ENCODE data around the gene MOB2. TPM values are rescaled to one million over a fixed set of nuclear protein-coding genes. Genes with fewer than 3 reads are reported as not detected.

MOB2 gene
- total and polyA plus RNA-seq, 11 donors, result 27.4 to 61.1 (median 44.7) TPM

DNA sequence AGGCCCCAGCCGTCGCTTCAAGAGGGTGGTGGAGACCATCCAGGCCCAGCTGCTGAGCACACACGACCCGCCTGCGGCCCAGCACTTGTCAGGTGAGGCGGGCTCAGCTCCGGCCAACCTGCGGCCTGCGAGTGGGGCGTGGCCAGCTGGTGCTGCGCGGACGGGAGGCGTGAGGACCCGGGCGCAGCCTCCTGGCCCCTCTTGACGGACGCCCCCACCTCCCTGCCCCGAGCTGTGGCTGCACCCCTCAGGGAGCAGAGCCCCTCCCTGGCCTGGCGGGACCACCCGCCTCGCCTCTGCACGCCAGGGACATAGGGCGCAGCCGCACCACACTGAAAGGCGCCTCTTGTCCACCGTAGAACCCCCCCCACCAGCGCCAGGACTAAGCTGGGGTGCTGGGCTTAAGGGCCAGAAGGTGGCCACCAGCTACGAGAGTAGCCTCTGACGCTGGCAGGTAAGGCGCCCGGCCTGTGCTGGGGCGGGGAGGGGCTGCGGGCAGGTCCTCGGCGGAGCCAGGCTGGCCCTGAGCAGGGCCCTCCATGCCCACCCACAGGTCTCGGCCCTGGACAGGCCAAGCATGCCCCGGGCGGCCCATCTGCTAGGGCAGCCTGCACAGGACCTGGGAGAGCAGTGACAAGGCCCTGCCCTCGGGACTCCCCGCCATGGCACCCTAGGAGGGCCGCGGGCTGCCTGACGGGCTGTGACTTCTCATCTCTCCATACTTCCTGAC is 29.8 kb downstream of the MOB2 start:
- Histone ChIP-seq H3K9me3 (no peaks in the 10 kb centered on the region), H3K4me1 (peaks cover 0 to 29% (median 8%) of the 10 kb centered on the region in 12 donors), H3K4me3 (no peak overlapping the region), H3K27ac (no peak overlapping the region), H3K36me3 (no peaks in the 10 kb centered on the region), H3K27me3 (no peaks in the 10 kb centered on the region)
- intact Hi-C loops (cut with DNase I), result loop anchor here in 5 of 10 donors (5.0 to 10.0 kb wide), 4 partner anchors 58 to 252 kb away; partner anchors contain the start of gene DUSP8 (in 2 of the 5)
- ATAC-seq, result no peak
- DNase-seq, result no peak
- 86 to 92% (median 91%) methylated on average over 25 to 44 of the region's 44 CpGs for WGBS, 4 donors
- no peak for TF ChIP-seq POLR2A (IDR thresholded peaks at IDR 0.05)
- TF ChIP-seq, protein P1, sequence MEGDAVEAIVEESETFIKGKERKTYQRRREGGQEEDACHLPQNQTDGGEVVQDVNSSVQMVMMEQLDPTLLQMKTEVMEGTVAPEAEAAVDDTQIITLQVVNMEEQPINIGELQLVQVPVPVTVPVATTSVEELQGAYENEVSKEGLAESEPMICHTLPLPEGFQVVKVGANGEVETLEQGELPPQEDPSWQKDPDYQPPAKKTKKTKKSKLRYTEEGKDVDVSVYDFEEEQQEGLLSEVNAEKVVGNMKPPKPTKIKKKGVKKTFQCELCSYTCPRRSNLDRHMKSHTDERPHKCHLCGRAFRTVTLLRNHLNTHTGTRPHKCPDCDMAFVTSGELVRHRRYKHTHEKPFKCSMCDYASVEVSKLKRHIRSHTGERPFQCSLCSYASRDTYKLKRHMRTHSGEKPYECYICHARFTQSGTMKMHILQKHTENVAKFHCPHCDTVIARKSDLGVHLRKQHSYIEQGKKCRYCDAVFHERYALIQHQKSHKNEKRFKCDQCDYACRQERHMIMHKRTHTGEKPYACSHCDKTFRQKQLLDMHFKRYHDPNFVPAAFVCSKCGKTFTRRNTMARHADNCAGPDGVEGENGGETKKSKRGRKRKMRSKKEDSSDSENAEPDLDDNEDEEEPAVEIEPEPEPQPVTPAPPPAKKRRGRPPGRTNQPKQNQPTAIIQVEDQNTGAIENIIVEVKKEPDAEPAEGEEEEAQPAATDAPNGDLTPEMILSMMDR (IDR thresholded peaks at IDR 0.05), result no peak

DNA sequence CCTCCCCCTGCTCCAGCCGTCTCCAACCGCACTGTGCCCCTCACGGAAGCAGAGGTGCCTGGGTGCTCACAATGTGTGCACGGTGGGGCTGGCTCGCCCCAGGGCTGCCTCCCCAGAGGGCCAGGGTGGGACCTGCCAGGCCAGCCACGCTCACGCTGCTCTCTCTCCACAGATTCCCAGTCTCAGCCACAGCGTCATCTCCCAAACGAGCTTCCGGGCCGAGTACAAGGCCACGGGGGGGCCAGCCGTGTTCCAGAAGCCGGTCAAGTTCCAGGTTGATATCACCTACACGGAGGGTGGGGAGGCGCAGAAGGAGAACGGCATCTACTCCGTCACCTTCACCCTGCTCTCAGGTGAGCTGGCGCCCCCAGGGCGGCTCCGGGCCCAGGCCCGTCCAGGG is 30.4 kb downstream of the MOB2 start:
- Histone ChIP-seq H3K36me3 (no peaks in the 10 kb centered on the region), H3K27me3 (peaks cover 0 to 2% (median 0%) of the 10 kb centered on the region in 9 donors), H3K9me3 (no peaks in the 10 kb centered on the region), H3K4me3 (no peak overlapping the region), H3K27ac (no peak overlapping the region), H3K4me1 (peaks cover 0 to 29% (median 8%) of the 10 kb centered on the region in 12 donors)
- intact Hi-C loops (cut with DNase I), result loop anchor here in 5 of 10 donors (5.0 to 10.0 kb wide), 4 partner anchors 59 to 251 kb away; partner anchors contain the start of gene DUSP8 (in 2 of the 5)
- WGBS, 4 donors, result 70 to 91% (median 79%) methylated on average over 12 to 22 of the region's 22 CpGs
- ATAC-seq (no peak), DNase-seq (no peak)
- TF ChIP-seq, protein P1 (IDR thresholded peaks at IDR 0.05), result no peak
- no peak for TF ChIP-seq POLR2A (IDR thresholded peaks at IDR 0.05)

DNA sequence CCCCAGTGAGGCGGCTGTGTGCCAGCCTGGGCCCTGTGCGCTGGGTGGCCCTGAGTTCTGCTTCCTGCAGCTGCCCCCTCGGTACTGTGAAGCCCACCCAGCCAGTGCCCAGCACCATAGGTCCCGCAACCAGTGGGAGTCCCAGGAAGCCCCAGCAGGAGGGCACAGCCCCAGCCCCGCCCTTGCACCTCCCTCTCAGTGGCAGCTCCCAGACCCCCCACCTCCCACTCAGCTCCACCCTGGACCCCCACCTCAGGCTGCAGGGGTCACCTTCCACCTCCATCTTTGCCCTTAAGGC is 30.9 kb downstream of the MOB2 start:
- WGBS, 4 donors, result 69 to 97% (median 78%) methylated on average over 3 to 5 of the region's 5 CpGs
- H3K4me1 ChIP-seq, result peaks cover 0 to 29% (median 8%) of the 10 kb centered on the region in 12 donors
- TF ChIP-seq POLR2A (IDR thresholded peaks at IDR 0.05), result no peak
- TF ChIP-seq, protein P1 (IDR thresholded peaks at IDR 0.05), result no peak
- no peak overlapping the region for H3K27ac ChIP-seq
- DNase-seq (no peak), ATAC-seq (no peak)
- peaks cover 0 to 4% (median 0%) of the 10 kb centered on the region in 9 donors for H3K27me3 ChIP-seq
- no peaks in the 10 kb centered on the region for H3K36me3 ChIP-seq
- no peaks in the 10 kb centered on the region for H3K9me3 ChIP-seq
- no peak overlapping the region for H3K4me3 ChIP-seq
- intact Hi-C loops (cut with DNase I), result loop anchor here in 5 of 10 donors (5.0 to 10.0 kb wide), 4 partner anchors 59 to 251 kb away; partner anchors contain the start of gene DUSP8 (in 2 of the 5)

DNA sequence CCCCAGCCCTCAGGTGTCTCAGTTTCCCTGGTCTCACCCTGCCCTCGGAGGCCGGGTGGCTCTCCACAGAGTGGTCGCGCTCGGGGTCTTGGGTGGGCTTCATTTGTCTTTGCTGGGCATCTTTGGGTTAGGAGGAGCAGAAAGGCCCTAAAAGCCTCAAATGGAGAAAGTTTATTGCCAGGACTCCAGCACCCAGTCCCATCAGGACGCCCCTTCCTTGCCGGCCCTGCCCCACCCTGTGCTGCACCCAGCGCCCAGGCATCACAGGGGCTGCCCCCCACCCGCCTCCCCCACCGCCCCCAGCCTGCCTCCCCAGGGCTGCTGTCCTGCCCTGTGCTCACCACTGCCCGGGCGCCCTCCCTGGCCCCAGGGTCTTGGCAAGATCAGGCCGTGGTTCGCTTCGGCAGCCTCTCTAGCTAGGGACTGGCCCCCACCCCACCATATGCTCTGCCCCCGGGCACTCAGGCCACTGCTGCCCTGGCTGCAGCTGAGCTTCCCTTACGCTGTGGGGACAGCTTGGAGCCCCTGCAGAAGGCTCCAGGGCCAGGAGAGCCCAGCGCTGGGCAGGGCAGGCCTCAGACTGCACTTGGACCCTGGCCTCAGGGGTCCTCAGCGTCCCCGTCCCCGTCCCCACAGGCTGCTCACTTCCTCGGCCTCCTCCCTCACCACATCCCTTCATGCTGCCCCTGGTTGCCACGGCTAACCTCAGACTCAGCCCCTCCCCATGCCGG is 31.4 kb downstream of the MOB2 start:
- Histone ChIP-seq H3K4me3 (no peak overlapping the region), H3K27ac (no peak overlapping the region), H3K4me1 (peaks cover 0 to 29% (median 8%) of the 10 kb centered on the region in 12 donors), H3K27me3 (peaks cover 0 to 4% (median 0%) of the 10 kb centered on the region in 9 donors), H3K9me3 (no peaks in the 10 kb centered on the region), H3K36me3 (no peaks in the 10 kb centered on the region)
- intact Hi-C loops (cut with DNase I), result loop anchor here in 5 of 10 donors (5.0 to 10.0 kb wide), 4 partner anchors 60 to 250 kb away; partner anchors contain the start of gene DUSP8 (in 2 of the 5)
- ATAC-seq, result no peak
- TF ChIP-seq, protein P1 (IDR thresholded peaks at IDR 0.05), result no peak
- TF ChIP-seq POLR2A (IDR thresholded peaks at IDR 0.05), result no peak
- 76 to 83% (median 79%) methylated on average over 13 to 24 of the region's 24 CpGs for WGBS, 4 donors
- DNase-seq, result no peak
